8988T (cell line): Measurements from ENCODE around the gene HTR3A.
A peak's percentile ranks its signal among the peaks of the same experiment; 100 is the strongest.

ENCODE experiments used
- DNase-seq: peaks from one replicate; pipeline ENCODE4 v3.0.0; 2011

The HTR3A gene

DNA sequence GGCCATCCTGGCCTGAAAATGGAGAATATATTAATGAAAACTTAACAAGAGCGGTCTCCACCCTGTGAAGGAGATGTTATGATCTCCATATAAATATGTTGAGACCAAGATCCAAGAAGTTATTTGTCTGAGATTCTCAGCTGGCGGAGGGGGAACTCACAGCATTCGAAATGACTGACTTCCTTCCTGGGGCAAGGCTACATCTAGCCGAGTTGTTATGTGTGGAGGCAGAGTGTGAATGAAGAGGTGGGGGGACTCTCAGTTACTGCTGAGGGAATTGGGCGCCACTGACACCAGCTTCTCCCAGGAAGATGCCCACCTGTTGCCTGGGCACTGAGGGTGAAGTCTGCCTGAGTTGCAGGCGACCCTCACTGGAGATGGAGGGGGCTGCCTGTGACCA is 5.9 kb downstream of the HTR3A start:
- DNase-seq = no peak

GRCh38 chr11:113982306-113982705 is 7.4 kb downstream of the HTR3A start:
- DNase-seq = no peak

DNA sequence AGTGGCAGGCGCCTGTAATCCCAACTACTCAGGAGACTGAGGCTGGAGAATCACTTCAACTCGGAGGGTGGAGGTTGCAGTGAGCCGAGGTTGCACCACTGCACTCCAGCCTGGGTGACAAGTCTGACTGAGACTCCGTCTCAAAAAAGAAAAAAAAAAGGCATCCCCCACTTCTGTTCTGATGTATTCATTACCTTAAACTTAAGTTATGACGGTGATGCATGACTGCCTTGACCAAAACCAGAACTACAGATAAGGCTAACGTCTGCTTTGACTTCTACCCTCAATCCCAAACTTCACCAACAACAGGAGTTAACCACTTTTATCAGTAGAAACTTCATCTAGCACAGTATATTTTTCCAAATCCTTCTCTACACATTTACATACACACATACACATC is 9.9 kb downstream of the HTR3A start:
- no peak for DNase-seq

DNA sequence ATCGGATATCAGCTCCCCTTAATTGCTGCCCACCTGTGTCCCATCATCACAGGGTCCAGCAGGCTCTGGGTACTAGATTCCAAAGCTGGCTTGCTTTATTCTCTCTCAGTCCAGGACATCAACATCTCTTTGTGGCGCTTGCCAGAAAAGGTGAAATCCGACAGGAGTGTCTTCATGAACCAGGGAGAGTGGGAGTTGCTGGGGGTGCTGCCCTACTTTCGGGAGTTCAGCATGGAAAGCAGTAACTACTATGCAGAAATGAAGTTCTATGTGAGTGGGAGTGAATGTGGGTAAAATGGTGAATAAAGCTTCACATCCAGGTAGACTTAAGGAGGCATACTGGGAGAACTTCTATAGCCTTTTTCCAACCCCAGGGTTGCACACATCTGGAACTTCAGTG is 11.0 kb downstream of the HTR3A start:
- no peak for DNase-seq

- DNase-seq = no peak
These were observed 11.6 kb downstream of the HTR3A start for GRCh38 chr11:113986351-113987140.

GRCh38 chr11:113989381-113989780 is 14.5 kb downstream of the HTR3A start:
- no peak for DNase-seq

GRCh38 chr11:113989916-113990315 is 15.0 kb downstream of the HTR3A start:
- no peak for DNase-seq

- no peak for DNase-seq
These were observed 16.3 kb downstream of the HTR3A start for GRCh38 chr11:113991170-113991569.

- DNase-seq = no peak
These were observed 17.0 kb downstream of the HTR3A start for GRCh38 chr11:113991718-113992458.

DNA sequence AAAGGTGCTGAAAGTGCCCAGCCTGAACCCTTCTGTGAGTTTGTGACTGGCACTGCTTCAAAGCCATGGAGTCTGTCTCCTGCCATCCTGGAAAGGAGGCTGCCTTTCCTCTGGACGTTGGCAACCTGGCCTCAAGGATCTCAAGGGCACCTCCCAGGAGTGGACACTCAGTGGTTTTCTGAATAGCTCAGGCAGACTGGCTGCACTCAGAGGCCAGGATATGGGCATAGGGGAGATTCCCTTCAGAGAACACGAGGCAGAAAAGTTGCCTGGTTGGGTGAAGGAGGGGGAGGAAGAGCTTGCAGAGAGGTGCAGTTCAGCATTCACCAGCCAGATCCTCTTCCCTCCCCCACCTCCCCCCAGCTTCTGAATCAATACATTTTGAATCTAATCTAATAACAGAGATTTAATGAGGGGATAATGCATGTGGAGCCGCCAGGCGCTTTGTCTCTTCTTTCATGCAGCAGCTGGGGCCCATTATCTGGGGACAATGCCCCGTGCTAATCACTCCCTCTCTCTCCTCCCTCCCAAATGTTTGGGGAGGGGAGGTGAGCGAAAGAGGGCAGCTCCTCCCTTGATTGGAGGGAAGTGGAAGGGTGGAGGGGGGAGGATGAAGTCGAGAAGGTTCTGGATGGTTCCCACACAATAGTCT is 17.7 kb downstream of the HTR3A start:
- DNase-seq = no peak

DNA sequence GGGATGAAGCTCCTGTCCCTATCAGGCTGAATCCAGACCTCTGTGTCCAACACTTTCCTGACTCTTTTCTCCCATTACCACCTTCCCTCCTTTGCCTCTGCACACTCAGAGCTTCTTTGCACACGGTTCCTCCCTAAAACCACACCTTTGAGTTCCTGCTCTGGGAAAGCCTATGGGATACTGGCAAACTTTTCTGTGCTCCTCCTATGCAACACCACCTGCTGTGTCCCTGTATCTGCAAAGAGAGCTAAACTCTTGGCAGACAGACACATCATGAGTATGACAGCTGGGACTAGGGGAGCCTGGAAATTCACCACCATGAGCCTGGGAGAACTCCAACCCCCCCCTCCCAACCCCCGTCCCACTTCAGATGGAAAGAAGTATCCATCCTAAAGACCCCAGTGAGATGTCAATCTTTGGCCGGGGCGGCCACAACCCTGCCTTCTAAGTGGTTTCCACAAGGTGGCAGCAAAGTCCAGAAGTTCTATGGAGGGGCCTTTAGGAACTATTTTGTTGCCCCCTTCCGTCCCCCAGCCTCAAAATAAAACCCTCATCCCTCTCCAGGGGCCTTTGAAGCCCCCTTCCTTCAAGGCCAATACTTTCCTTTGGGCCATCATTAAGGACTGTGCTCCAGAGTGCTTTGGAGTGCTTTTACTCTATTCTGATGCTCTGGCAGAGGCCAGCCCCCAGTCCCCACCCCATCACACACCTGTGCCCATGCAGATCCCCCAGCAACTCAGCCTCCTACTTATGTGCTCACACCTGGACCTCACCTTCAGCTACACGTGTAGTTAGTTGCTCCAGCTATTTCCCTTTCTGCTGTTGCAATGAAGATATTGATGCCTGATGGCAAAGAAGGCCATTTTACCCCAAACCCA is 19.4 kb downstream of the HTR3A start:
- DNase-seq = peak; percentile 52

DNA sequence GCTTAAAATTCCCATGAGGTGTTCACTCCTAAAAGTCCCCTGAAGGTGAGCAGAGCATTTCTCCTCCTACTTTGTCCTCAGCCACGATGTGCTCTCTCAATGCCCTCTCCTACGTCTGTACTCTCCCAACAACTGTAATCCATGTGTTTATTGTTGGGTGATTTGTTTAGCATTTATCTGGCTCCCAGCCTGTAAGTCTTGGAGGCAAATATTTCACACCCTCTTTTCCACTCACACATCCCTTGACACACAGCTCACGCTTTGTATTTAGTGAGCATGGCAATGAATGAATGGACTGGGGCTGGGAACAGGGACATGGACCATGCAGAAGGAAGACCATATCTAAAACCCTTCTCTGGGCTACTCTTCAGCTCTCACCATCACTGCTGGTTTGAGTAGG is 22.6 kb downstream of the HTR3A start:
- no peak for DNase-seq

DNA sequence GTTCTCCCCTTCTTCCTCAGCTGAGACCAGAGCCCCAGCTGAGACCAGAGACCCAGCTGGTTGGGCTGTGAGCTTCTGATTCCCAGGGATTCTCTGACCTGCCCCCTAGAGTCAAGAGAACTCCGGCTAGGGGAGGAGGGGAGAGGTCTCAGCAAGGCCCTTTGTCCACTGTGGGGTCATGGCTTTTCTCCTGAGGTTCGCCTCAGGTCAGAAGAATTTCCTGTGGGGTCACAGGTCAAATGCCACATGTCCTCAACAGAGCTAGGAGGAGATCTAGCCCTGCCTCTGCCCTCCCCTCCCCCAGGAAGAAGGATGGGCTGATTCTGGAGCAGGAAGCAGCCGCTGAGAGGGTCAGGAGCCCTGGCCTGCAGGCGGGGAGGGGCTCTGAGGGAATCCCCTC is 23.7 kb downstream of the HTR3A start:
- no peak for DNase-seq

GRCh38 chr11:114000526-114000925 is 25.6 kb downstream of the HTR3A start:
- DNase-seq = no peak

DNA sequence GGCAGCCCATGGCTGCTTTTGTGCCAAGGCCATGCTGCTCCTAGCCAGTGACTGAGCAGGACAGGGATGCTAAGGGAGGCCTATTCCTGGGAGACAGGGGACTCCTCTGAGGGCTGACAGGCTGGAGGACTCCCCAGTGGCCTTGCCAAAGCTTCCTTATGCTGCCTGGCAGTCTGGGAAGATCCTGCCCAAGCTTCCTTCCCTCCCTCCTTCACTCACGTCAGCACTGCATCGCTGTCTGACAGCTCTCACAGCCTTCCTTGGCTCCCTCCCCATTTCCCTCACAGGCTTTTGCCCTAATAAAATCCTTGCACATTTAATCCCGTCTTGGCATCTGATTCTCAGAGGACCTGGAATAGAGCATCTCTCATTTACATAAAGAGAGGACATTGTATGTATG is 26.5 kb downstream of the HTR3A start:
- DNase-seq = no peak

DNA sequence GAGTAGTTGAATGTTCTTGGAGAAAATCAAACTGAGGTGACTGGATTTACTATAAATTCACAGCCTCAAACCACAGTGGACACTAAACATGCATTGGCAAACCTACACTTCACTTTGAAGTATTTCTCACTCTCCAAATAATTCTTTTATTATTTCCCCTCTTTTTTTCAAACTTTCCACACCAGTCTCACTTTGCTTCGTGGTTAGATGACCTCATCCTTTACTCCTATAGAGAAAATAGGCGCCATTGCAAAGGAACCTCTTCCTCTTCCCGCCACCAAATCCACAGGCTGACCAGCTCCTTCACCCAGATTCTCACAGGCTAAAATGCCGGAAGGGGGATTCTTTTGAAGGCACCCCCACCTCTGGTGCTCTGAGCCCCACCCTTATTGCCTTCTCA is 33.4 kb downstream of the HTR3A start:
- no peak for DNase-seq

DNA sequence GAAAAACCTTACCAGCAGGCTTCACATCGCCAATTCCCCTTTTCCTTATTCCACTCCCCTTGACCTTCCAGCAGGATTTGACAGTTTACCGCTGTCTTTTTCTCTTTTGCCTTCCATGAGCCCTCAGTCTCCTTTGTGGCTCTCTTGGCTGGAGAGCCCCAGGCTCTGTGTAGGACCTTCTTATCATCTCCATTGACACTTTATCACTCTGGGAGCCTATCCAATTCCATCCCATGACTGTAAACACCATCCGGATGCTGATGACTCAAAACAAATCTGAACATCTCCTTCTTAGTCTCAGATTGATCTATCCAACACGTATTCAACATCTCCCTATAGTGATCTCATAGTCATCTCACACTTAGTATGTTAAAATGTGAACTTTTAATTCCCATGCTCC is 36.0 kb downstream of the HTR3A start:
- DNase-seq = no peak

DNA sequence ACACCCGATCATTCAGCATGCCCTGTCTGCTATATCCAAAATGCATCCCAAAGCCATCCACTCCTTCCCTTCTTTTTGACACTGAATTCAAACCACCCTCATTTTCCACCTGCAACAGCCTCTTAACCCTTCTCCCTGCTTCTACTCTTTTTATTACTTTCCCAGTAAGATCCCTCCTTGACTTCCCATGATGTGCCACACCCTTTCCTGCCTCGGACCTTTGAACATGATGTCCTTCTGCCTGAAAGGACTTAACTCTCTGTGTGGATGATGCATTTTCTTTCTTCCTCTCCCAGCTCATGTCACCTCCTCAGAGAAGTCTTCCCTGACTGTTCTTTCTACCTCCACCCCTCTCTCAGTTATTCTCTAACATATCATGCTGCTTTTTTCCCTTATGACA is 36.5 kb downstream of the HTR3A start:
- no peak for DNase-seq

DNA sequence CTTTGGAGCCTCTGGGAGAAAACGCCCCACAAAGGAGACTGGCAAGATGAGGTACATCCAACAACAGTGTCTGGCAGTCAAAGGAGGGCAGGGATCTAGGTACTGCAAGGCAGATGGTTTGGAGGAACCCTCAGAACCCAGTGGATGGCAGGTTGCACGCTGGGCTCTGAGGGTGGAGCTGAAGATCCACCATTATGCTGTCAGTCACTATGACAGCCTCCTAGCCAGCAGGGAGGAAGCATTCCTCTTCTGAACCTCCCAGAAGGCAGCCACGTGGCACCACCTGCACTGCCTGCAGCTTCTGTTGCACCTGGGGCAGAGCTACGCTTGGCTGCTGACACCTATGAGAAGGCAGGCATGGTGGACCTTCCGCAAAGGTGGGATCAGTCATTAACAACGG is 40.2 kb downstream of the HTR3A start:
- no peak for DNase-seq

GRCh38 chr11:114016986-114017385 is 42.1 kb downstream of the HTR3A start:
- DNase-seq = no peak

- DNase-seq = no peak
These were observed 42.8 kb downstream of the HTR3A start for GRCh38 chr11:114017723-114018122.

DNA sequence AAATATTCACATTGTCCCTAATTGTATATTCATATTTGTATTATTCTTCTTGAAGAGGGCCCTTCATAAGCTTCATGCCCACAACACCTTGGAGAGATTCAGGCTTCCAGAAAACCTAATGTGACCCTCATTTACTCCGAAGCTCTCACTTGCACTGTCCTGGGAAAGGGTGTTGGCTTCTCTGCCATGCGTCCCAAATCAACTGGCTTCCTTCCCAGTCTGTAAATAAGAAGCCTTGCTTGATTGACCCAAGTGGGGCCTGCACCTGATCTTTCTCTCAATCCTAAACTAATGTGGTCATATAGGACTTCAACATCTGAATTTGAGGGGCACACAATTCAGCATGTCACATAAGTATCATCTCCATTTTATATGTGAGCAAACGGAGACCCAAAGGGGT is 44.1 kb downstream of the HTR3A start:
- DNase-seq = no peak

- DNase-seq = no peak
These were observed 44.7 kb downstream of the HTR3A start for GRCh38 chr11:114019574-114019973.
